Astrocyte of the spinal cord (primary cell): ENCODE measurements around the gene UST.
"Not testable (repeated sequence)": the region's sequence is repeated elsewhere in the genome, so short reads cannot be mapped to it uniquely, and the experiment has no call there.

Experiments used
- DNase-seq: peaks from one replicate; pipeline ENCODE4 v3.0.0; 2011; ENCODE audit warnings: low read depth, low spot score
- H3K4me3 ChIP-seq: 2 replicates; pipeline ENCODE4 v1.5.1; 2011; ENCODE audit warnings: low read depth, mild to moderate bottlenecking, low read length, moderate library complexity
- in situ Hi-C: cut with HindIII; loops from 2 replicates; pipeline ENCODE4 v1.10.0; 2017; ENCODE audit warnings: low sequenced_read_pairs
- TF ChIP-seq, protein P1 (sequence below): IDR thresholded peaks from 2 replicates; pipeline ENCODE4 v1.5.1; 2012; ENCODE audit warnings: low read depth, mild to moderate bottlenecking, low read length, inconsistent platforms

The UST gene

DNA sequence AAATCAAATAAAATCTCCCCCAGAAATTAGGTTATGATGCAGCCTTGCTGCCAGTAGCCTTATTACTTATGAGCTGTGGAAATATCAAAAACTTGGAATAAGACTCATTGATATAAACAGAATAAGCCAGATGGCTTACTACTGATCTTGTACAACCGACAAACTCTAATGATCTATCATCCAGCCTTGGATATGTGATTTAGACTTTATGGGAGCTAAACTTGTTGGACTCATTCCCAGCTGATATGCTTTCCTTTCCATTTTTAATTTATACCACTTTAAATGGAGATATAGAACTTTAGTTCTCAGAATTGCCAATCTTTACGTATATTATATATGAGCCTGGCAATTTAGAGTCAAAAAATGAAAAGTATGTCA lies 5.0 kb downstream of the UST start:
- no peak overlapping the region for H3K4me3 ChIP-seq
- in situ Hi-C loops, result no loop called here
- TF ChIP-seq, protein P1, sequence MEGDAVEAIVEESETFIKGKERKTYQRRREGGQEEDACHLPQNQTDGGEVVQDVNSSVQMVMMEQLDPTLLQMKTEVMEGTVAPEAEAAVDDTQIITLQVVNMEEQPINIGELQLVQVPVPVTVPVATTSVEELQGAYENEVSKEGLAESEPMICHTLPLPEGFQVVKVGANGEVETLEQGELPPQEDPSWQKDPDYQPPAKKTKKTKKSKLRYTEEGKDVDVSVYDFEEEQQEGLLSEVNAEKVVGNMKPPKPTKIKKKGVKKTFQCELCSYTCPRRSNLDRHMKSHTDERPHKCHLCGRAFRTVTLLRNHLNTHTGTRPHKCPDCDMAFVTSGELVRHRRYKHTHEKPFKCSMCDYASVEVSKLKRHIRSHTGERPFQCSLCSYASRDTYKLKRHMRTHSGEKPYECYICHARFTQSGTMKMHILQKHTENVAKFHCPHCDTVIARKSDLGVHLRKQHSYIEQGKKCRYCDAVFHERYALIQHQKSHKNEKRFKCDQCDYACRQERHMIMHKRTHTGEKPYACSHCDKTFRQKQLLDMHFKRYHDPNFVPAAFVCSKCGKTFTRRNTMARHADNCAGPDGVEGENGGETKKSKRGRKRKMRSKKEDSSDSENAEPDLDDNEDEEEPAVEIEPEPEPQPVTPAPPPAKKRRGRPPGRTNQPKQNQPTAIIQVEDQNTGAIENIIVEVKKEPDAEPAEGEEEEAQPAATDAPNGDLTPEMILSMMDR, result no peak
- no peak for DNase-seq

DNA sequence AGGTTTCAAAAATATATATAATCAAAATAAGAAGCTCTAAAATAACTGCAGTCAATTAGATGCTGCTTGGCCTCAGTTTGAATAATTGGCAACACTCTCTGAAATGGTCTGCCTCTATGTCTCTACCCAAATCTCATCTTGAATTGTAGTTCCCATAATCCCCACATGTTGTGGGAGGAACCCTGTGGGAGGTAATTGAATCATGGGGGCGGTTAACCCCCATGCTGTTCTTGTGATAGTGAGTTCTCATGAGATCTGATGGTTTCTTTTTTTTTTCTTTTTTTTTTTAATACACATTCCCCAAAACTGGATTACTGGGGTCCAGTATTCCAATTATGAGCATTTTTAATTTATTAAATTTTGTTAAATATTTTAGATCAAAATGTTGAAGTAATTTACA lies 8.5 kb downstream of the UST start:
- H3K4me3 ChIP-seq, DNase-seq, in situ Hi-C loops: not testable (repeated sequence)

DNA sequence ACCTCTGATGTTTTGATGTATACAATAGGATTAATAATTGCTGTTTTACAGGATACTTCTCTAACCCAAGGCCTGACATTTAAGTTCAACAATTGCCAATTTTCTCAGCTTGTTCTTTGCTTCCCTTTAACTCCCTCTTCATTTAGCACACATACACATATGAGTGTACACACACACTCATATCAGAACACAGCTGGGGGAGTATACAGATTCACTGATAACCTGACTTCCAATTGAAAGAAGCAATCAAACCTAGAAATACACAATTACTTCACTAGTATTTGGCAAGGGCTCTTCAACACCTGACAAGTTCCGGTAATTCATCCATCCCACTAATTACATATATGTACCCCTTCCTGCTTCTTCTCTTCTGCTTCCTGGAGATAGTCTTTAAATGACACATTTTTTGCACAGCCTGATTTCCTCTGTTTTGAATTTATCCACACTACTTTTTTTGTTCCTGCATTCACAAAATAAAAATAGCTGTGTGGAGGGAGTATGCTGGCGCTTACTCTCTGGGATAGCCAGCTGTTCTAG lies 11.2 kb downstream of the UST start:
- TF ChIP-seq, protein P1, result no peak
- DNase-seq, result no peak
- in situ Hi-C loops, result no loop called here
- no peak overlapping the region for H3K4me3 ChIP-seq

DNA sequence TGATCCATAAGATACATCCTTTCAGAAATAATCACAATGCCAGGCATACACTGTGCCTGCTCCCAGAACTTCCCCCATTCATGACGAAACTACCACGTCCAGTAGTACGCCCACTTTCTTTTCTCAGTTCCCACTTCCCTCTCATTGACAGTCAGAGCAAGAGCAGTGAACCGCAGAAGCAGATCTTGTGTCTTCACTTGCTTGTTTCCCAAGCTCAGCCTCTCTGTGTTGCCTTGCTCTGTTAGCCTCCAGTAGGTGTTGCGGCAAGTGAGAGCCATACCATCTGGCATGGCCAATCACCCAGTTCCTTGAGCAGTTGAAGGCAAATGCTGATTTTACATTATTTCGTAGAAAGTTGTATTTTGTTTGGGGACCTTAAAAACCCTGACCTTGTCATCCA lies 11.7 kb downstream of the UST start:
- H3K4me3 ChIP-seq, result no peak overlapping the region
- DNase-seq, result no peak
- TF ChIP-seq, protein P1, result no peak
- in situ Hi-C loops, result no loop called here

DNA sequence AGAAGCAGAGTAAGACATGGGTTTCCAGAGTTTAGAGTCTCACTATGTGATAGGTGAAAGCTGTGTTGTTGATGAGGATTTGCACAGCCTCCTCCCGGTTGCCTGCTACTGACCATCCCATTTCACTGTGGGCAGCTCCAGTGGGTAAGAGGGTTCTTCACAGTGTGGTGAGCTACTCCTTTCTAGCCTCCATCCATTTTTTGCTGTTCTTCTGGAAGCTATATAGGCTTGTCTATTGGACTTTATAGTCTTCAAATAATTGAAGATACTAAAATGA lies 13.4 kb downstream of the UST start:
- no peak for DNase-seq
- TF ChIP-seq, protein P1, result no peak
- in situ Hi-C loops, result no loop called here
- H3K4me3 ChIP-seq, result no peak overlapping the region

DNA sequence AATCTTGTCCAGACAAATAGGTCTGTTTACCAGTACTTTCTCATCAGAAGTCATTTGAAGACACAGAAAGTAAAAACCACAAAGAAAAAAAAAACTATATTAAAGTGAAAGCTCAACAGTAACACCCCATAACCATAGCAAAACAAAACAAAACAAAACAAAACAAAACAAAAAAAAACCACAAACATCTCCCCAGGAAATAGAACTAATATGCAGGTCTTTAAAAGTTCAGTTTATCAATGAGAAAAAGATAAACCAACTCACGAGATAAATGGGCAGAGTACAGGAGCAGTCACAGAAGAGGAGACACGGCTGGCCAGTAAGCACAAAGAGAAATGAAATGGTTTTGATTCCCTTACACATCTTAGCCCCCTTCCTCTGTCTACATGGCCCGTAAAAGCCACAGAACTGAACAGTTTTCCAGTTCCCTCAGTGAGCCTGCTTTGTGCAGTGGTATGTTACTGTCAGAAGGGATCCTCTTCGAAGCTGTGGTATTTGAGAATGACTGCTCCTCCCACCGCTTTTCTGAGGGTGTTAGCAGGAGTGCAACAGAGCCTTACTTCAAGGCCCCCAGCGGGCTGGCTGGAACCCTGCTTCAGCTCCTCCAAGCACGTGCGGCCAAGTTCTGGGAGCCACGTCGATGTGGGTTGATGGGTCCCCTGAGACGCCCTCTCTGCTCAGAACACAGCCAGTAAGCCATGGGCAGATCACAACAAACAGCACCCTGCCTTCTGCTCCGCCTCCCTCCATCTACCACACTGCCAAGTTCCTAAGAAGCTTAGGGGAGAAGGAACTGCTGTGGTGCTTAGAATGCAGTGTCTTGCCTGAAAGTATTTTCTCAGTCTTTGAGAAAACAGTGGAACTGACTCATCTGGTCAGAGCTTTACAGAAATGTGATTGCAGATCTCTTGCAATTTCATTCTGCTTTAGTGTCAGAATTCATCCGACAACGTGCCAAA lies 14.0 kb downstream of the UST start:
- in situ Hi-C loops, result no loop called here
- TF ChIP-seq, protein P1, result no peak
- peak overlapping the region; percentile 28 for H3K4me3 ChIP-seq
- peak; percentile 94 for DNase-seq

DNA sequence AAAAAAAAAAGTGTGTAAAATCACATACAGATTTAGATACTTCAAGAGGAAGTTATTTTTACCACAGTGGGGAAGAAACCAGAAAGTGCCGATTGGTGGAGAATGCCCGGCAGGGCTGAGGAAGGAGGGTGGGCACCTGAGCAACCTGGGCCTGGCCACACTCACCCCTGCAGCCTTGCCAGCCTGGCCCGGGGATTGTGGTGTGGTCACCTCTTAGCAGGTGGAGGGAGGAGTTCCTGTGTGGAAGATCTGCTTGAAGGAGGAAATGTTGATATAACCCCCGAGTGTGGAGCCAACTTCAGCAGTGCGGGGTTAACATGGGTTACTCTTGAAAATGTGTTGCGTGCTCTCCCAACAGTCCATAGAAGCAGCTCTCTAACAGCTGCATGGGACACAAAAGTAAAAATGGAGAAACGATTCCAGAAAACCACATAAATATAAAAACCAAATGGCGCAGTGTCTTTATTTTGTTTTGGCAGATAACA lies 14.7 kb downstream of the UST start:
- peak overlapping the region; percentile 4 for H3K4me3 ChIP-seq
- TF ChIP-seq, protein P1, result no peak
- DNase-seq, result peak; percentile 64
- in situ Hi-C loops, result no loop called here
